ENCODE data around the gene FHAD1.

FHAD1 gene

GRCh38 chr1:15218287-15219279 lies 28.4 kb upstream of the FHAD1 start:
- DNase-seq = no peak

GRCh38 chr1:15219280-15220023 lies 27.6 kb upstream of the FHAD1 start:
- no peak for DNase-seq

GRCh38 chr1:15220024-15220392 lies 27.0 kb upstream of the FHAD1 start:
- no peak for DNase-seq

- DNase-seq = no peak
These were observed 26.1 kb upstream of the FHAD1 start for GRCh38 chr1:15220825-15221431.

- DNase-seq = no peak
These were observed 24.2 kb upstream of the FHAD1 start for GRCh38 chr1:15222653-15223303.

- no peak for DNase-seq
These were observed 22.7 kb upstream of the FHAD1 start for GRCh38 chr1:15224259-15224869.

GRCh38 chr1:15224974-15225373 lies 22.0 kb upstream of the FHAD1 start:
- no peak for DNase-seq

GRCh38 chr1:15225461-15225860 lies 21.6 kb upstream of the FHAD1 start:
- no peak for DNase-seq

- no peak for DNase-seq
These were observed 20.4 kb upstream of the FHAD1 start for GRCh38 chr1:15226388-15227255.

- no peak for DNase-seq
These were observed 17.3 kb upstream of the FHAD1 start for GRCh38 chr1:15229707-15230131.

GRCh38 chr1:15231714-15232201 lies 15.3 kb upstream of the FHAD1 start:
- no peak for DNase-seq

GRCh38 chr1:15233689-15234088 lies 13.3 kb upstream of the FHAD1 start:
- DNase-seq = no peak

- DNase-seq = no peak
These were observed 10.7 kb upstream of the FHAD1 start for GRCh38 chr1:15236321-15236721.

- DNase-seq = no peak
These were observed 10.3 kb upstream of the FHAD1 start for GRCh38 chr1:15236746-15237145.

- no peak for DNase-seq
These were observed 8.2 kb upstream of the FHAD1 start for GRCh38 chr1:15238789-15239188.

GRCh38 chr1:15242766-15243165 lies 4.3 kb upstream of the FHAD1 start:
- DNase-seq = no peak

GRCh38 chr1:15243275-15244043 lies 3.6 kb upstream of the FHAD1 start:
- no peak for DNase-seq

GRCh38 chr1:15244813-15245212 lies 2.2 kb upstream of the FHAD1 start:
- no peak for DNase-seq

GRCh38 chr1:15245593-15246360 lies 1.2 kb upstream of the FHAD1 start:
- no peak for DNase-seq

GRCh38 chr1:15248216-15248615 lies 1.2 kb downstream of the FHAD1 start:
- DNase-seq = no peak
